Stimulated activated CD8-positive, alpha-beta memory T cell treated with anti-CD3 and anti-CD28 coated beads, Interleukin-7, amount 100 ng/mL, for 24 hours (primary cell): Measurements from ENCODE around the gene MCM5.
"Not testable (repeated sequence)": the region's sequence is repeated elsewhere in the genome, so short reads cannot be mapped to it uniquely, and the experiment has no call there.

Experiments
- DNase-seq: peaks from one replicate; pipeline ENCODE4 v3.0.0-alpha.2; 2020; ENCODE audit warnings: low read depth

The MCM5 gene

GRCh38 chr22:35399678-35400500, at the start of gene MCM5:
MCM5 (plus strand) TSS chr22:35400140; CDS start chr22:35400439, 299 bp downstream.
- peak; percentile 93 for DNase-seq

- peak; percentile 66 for DNase-seq
Measured at GRCh38 chr22:35350539-35351503, 49.1 kb upstream of the MCM5 start.

GRCh38 chr22:35352214-35353111, 47.5 kb upstream of the MCM5 start:
- DNase-seq, result no peak

GRCh38 chr22:35353318-35353717, 46.6 kb upstream of the MCM5 start:
- no peak for DNase-seq

- DNase-seq, result no peak
Measured at GRCh38 chr22:35354068-35354467, 45.9 kb upstream of the MCM5 start.

GRCh38 chr22:35357883-35358621, 41.9 kb upstream of the MCM5 start:
- no peak for DNase-seq

DNA sequence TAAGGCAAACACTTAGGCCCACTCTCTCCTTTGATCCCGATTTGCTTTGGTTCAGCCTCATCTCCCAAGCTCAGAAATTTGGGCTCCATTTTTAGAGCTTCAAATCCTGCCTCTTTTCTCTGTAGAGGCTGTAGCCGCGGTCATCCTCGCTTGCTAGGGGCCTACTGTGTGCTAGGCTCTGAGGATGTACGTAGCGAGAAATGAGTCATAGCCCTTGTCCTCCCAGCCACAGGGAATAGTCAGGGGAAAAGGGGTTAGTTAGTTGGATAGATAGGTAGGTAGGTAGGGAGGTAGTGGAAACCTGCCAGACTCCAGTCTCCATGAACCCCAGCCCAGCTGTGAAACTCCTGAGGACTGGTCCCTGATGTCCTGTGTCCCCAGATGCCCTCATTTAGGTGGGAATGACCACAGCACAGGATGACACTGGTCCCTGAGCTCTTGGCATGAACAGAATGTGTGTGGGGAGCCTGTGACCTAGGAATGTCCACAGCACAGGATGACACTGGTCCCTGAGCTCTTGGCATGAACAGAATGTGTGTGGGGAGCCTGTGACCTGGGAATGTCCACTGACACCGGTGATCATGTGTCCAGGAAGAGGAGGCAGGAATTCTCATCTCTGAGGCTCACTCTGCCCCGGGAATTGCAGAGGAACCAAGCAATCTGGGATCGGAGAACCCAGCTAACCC, 40.4 kb upstream of the MCM5 start:
- no peak for DNase-seq

- DNase-seq, result no peak
Measured at GRCh38 chr22:35361001-35361558, 38.9 kb upstream of the MCM5 start.

- DNase-seq, result no peak
Measured at GRCh38 chr22:35363566-35364086, 36.3 kb upstream of the MCM5 start.

GRCh38 chr22:35364230-35364629, 35.7 kb upstream of the MCM5 start:
- DNase-seq, result not testable (repeated sequence)

- no peak for DNase-seq
Measured at GRCh38 chr22:35367331-35367886, 32.5 kb upstream of the MCM5 start.

DNA sequence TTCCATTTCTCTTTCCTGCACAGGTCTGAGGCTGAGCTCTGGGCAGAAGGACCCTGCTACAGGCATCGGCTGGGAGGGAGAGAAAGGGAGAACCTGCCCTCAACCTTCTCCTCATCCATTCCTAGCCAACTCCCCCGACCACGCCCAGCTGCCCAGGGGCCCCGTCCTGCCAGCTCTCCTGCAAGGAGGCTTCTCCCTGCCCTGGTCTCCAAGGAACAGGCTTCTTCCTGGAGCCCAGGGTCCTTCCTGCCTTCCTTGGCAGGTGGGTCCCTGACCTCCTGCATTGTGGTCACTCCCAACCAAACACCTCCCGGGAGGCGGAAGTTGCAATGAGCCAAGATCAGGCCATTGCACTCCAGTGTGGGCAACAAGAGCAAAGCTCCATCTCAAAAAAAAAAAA, 31.6 kb upstream of the MCM5 start:
- DNase-seq, result no peak

GRCh38 chr22:35369996-35370395, 29.9 kb upstream of the MCM5 start:
- DNase-seq, result no peak

DNA sequence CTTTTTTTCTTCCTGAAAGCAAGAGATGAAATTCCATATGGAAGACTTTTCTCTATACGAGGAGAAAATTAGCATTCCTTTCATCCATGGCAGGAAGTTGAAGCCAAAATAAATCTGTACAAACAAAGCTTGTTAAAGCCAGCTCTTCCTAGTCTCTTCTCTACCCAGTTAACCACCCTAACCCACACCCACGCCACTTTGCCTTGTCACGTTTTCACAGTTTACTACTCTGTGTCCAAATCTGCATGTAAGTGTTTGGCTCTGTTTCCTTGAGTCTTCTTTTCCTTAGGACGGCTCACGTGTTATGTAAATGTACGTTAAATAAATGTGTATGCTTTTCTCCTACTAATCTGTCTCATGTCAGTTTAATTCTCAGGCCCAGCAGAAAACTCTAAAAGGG, 26.2 kb upstream of the MCM5 start:
- no peak for DNase-seq

- no peak for DNase-seq
Measured at GRCh38 chr22:35375031-35375430, 24.9 kb upstream of the MCM5 start.

DNA sequence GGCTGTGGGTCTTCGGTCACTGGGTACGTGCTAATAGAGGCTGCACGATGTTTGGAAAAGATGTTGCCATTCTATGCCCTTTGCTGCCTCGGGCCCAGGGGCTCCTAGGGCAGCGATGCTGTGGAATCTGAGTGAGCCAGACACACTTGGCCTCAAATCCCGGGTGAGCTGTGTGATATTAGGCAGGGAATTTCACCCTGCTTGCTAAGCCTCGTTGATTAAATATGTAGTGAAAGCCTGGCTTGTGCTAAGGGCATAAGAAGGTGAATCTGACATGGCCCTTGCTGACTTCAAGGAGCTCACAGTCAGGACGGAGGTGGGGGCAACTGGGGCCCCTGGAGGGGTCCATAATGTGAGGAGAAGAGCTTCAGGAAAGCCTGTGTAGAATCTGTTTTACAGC, 24.4 kb upstream of the MCM5 start:
- DNase-seq, result no peak

- DNase-seq, result no peak
Measured at GRCh38 chr22:35376728-35377472, 23.0 kb upstream of the MCM5 start.

GRCh38 chr22:35377735-35378134, 22.2 kb upstream of the MCM5 start:
- no peak for DNase-seq

DNA sequence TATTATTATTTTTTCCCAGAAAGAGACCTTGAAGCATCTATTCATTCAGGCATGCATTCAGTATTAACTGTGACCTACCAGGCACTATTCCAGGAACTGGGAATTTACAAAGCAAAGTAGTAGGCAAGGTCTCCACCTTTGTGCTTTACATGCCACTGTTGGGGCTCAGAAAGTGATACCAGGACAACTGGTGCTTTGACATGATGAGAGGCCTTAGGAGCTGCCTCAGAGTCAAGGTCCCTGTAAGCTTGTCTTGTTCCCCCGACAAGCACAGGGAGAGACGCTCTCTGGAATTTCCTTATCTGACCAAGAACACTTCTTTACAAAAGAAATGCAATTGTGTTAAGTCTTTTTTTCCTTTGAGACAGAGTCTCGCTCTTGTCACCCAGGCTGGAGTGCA, 21.3 kb upstream of the MCM5 start:
- no peak for DNase-seq
